Activated CD4-positive, alpha-beta T cell treated with anti-CD3 and anti-CD28 coated beads, Interleukin-2, amount 50 U/mL, for 48 hours (primary cell): ENCODE results near the gene ZDHHC17.
A peak's percentile ranks its signal among the peaks of the same experiment; 100 is the strongest.
"Not testable (repeated sequence)": the region's sequence is repeated elsewhere in the genome, so short reads cannot be mapped to it uniquely, and the experiment has no call there.

Experiments
- DNase-seq, 2 experiments: peaks; one replicate each; pipeline ENCODE4 v3.0.0-alpha.2; 2020

Gene ZDHHC17

GRCh38 chr12:76763746-76764675, at the start of gene ZDHHC17:
TSS of gene ZDHHC17 (plus strand) at chr12:76764115. CDS start at chr12:76764237, 122 bp downstream.
- peak; percentile 86 to 89 for DNase-seq

GRCh38 chr12:76714415-76714814, 49.5 kb upstream of the ZDHHC17 start:
- DNase-seq = no peak

GRCh38 chr12:76714861-76715260, 49.1 kb upstream of the ZDHHC17 start:
- DNase-seq = no peak

GRCh38 chr12:76715332-76715731, 48.6 kb upstream of the ZDHHC17 start:
- DNase-seq = no peak

GRCh38 chr12:76717314-76717713, 46.6 kb upstream of the ZDHHC17 start:
- no peak for DNase-seq

GRCh38 chr12:76719171-76720041, 44.5 kb upstream of the ZDHHC17 start:
- no peak for DNase-seq

GRCh38 chr12:76720068-76720467, 43.8 kb upstream of the ZDHHC17 start:
- DNase-seq = no peak

GRCh38 chr12:76726626-76727025, 37.3 kb upstream of the ZDHHC17 start:
- no peak for DNase-seq

- not testable (repeated sequence) for DNase-seq
Observed at GRCh38 chr12:76732188-76732587, 31.7 kb upstream of the ZDHHC17 start.

- DNase-seq = not testable (repeated sequence)
Observed at GRCh38 chr12:76737689-76738088, 26.2 kb upstream of the ZDHHC17 start.

GRCh38 chr12:76738824-76739579, 24.9 kb upstream of the ZDHHC17 start:
- no peak for DNase-seq

GRCh38 chr12:76739896-76740295, 24.0 kb upstream of the ZDHHC17 start:
- DNase-seq = no peak

GRCh38 chr12:76740501-76740900, 23.4 kb upstream of the ZDHHC17 start:
- no peak for DNase-seq

GRCh38 chr12:76745343-76745742, 18.6 kb upstream of the ZDHHC17 start:
- DNase-seq = no peak

GRCh38 chr12:76746516-76746915, 17.4 kb upstream of the ZDHHC17 start:
- no peak for DNase-seq

- no peak for DNase-seq
Observed at GRCh38 chr12:76747245-76747644, 16.7 kb upstream of the ZDHHC17 start.

- no peak for DNase-seq
Observed at GRCh38 chr12:76755829-76756379, 8.0 kb upstream of the ZDHHC17 start.

GRCh38 chr12:76757694-76758093, 6.2 kb upstream of the ZDHHC17 start:
- DNase-seq = no peak

GRCh38 chr12:76762601-76762980, 1.3 kb upstream of the ZDHHC17 start:
- no peak for DNase-seq

- no peak for DNase-seq
Observed at GRCh38 chr12:76764856-76765255, 941 bp downstream of the ZDHHC17 start.

- no peak for DNase-seq
Observed at GRCh38 chr12:76765598-76765997, 1.7 kb downstream of the ZDHHC17 start.

GRCh38 chr12:76766161-76766560, 2.2 kb downstream of the ZDHHC17 start:
- no peak for DNase-seq

GRCh38 chr12:76768576-76768975, 4.7 kb downstream of the ZDHHC17 start:
- no peak for DNase-seq
